A673 (cell line): ENCODE measurements around the gene ZNF337.
"Not testable (repeated sequence)": the region's sequence is repeated elsewhere in the genome, so short reads cannot be mapped to it uniquely, and the experiment has no call there.

Experiments used
- EZH2 ChIP-seq: fragments of 200-600 bp; sonication (generic); IDR thresholded peaks from 2 replicates; pipeline ENCODE4 v1.6.1; 2017; ENCODE audit warnings: borderline replicate concordance, low read depth, mild to moderate bottlenecking, mixed read lengths, antibody characterized with exemption, low read length; ENCODE audit not compliant: poor library complexity, severe bottlenecking
- TF ChIP-seq, protein P1 (sequence below): fragments of 300-800, 200-600 bp; sonication (generic); conservative IDR thresholded peaks from 2 replicates; pipeline ENCODE4 v1.5.1; 2017; ENCODE audit warnings: low read depth, mild to moderate bottlenecking, antibody characterized with exemption, low read length, moderate library complexity, mixed read lengths

- TF ChIP-seq, protein P1, sequence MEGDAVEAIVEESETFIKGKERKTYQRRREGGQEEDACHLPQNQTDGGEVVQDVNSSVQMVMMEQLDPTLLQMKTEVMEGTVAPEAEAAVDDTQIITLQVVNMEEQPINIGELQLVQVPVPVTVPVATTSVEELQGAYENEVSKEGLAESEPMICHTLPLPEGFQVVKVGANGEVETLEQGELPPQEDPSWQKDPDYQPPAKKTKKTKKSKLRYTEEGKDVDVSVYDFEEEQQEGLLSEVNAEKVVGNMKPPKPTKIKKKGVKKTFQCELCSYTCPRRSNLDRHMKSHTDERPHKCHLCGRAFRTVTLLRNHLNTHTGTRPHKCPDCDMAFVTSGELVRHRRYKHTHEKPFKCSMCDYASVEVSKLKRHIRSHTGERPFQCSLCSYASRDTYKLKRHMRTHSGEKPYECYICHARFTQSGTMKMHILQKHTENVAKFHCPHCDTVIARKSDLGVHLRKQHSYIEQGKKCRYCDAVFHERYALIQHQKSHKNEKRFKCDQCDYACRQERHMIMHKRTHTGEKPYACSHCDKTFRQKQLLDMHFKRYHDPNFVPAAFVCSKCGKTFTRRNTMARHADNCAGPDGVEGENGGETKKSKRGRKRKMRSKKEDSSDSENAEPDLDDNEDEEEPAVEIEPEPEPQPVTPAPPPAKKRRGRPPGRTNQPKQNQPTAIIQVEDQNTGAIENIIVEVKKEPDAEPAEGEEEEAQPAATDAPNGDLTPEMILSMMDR = not testable (repeated sequence)
- not testable (repeated sequence) for TF ChIP-seq EZH2
These were observed 66.0 kb downstream of the ZNF337 start for GRCh38 chr20:25630615-25631014.
